Keratinocyte (primary cell): Measurements from ENCODE around the gene CCNI. TPM values are rescaled to one million over a fixed set of nuclear protein-coding genes. Genes with fewer than 3 reads are reported as not detected.

Experiments
- DNase-seq: peaks from one replicate; pipeline ENCODE4 v3.0.0-alpha.2; 2011; ENCODE audit warnings: low read depth, missing footprints, low spot score
- FAIRE-seq: peaks from 2 replicates; lab custom pipeline; 2011; peaks lifted over from hg19 to GRCh38; lab: Jason Lieb, UNC
- H2AFZ ChIP-seq: 2 replicates; pipeline ENCODE4 v1.6.0; 2012; ENCODE audit warnings: low read length, control low read depth, inconsistent platforms; ENCODE audit not compliant: control insufficient read depth
- H3K27ac ChIP-seq: 2 replicates; pipeline ENCODE4 v1.5.1; 2011; ENCODE audit warnings: low read length; ENCODE audit not compliant: control insufficient read depth, insufficient read depth
- H3K27me3 ChIP-seq: 3 replicates; pipeline ENCODE4 v1.6.0; 2011; ENCODE audit warnings: low read length; ENCODE audit not compliant: control insufficient read depth, insufficient read depth; ENCODE audit errors: extremely low read depth
- H3K36me3 ChIP-seq, 2 experiments: 2 replicates in 1 of 2; 3 replicates in 1 of 2; pipeline ENCODE4 v1.5.1; 2011; ENCODE audit warnings: low read length in 2 of 2, mild to moderate bottlenecking in 1 of 2; ENCODE audit not compliant: control insufficient read depth in 2 of 2, insufficient read depth in 2 of 2; ENCODE audit errors: extremely low read depth in 1 of 2
- H3K4me1 ChIP-seq: 3 replicates; pipeline ENCODE4 v1.5.1; 2011; ENCODE audit warnings: low read length; ENCODE audit not compliant: control insufficient read depth, insufficient read depth; ENCODE audit errors: extremely low read depth
- H3K4me2 ChIP-seq: 3 replicates; pipeline ENCODE4 v1.6.0; 2011; ENCODE audit warnings: low read depth, low read length; ENCODE audit not compliant: control insufficient read depth, insufficient read depth; ENCODE audit errors: extremely low read depth
- H3K4me3 ChIP-seq, 3 experiments: fragments of 200-600 bp in 1 of 3; sonication (generic) in 1 of 3; 2 replicates in 2 of 3; 3 replicates in 1 of 3; pipeline ENCODE4 v1.5.1; 2011 to 2016; ENCODE audit warnings: low read length in 3 of 3, mild to moderate bottlenecking in 3 of 3, control low read depth in 2 of 3, inconsistent platforms in 1 of 3, low read depth in 1 of 3, mixed read lengths in 1 of 3, mixed run types in 1 of 3, moderate library complexity in 1 of 3; ENCODE audit not compliant: control insufficient read depth in 2 of 3, insufficient read depth in 2 of 3; ENCODE audit errors: extremely low read depth in 1 of 3
- H3K79me2 ChIP-seq: 2 replicates; pipeline ENCODE4 v1.6.0; 2012; ENCODE audit warnings: low read length; ENCODE audit not compliant: control insufficient read depth, insufficient read depth
- H3K9ac ChIP-seq: 3 replicates; pipeline ENCODE4 v1.6.0; 2011; ENCODE audit warnings: low read length; ENCODE audit not compliant: control insufficient read depth, insufficient read depth; ENCODE audit errors: extremely low read depth
- H3K9me1 ChIP-seq: 3 replicates; pipeline ENCODE4 v1.6.0; 2011; ENCODE audit warnings: low read length; ENCODE audit not compliant: control insufficient read depth, insufficient read depth; ENCODE audit errors: extremely low read depth
- H3K9me3 ChIP-seq: 2 replicates; pipeline ENCODE4 v1.5.1; 2012; ENCODE audit warnings: low read depth, low read length; ENCODE audit not compliant: control insufficient read depth
- H4K20me1 ChIP-seq: 3 replicates; pipeline ENCODE4 v1.6.0; 2011; ENCODE audit warnings: low read length; ENCODE audit not compliant: control insufficient read depth, insufficient read depth; ENCODE audit errors: extremely low read depth
- CTCF ChIP-seq, 3 experiments: IDR thresholded peaks in 1 of 3; conservative IDR thresholded peaks in 1 of 3; optimal IDR thresholded peaks in 1 of 3; 2 replicates in 2 of 3; 3 replicates in 1 of 3; pipeline versions ENCODE3 to v1.5.1; 2011; ENCODE audit warnings: low read length in 3 of 3, mild to moderate bottlenecking in 3 of 3, moderate library complexity in 2 of 3, control low read depth in 1 of 3, inconsistent platforms in 1 of 3; ENCODE audit not compliant: insufficient read depth in 2 of 3; ENCODE audit errors: extremely low read depth in 1 of 3
- EZH2 ChIP-seq: IDR thresholded peaks from one replicate; pipeline ENCODE4 v1.6.1; 2012; ENCODE audit warnings: inconsistent platforms, mild to moderate bottlenecking, low read length, moderate library complexity
- dilution Hi-C: fragments of 300-500 bp; cut with MboI; formaldehyde crosslinking; loops from one replicate; pipeline ENCODE4 v1.7.0; 2020; ENCODE audit warnings: low sequenced_read_pairs; ENCODE audit not compliant: extremely low pct_ligation_motif_present
- polyA plus RNA-seq, 5 experiments: library from polyadenylated mRNA; depleted of rRNA in 3 of 5; stranded (reverse) in 3 of 5; stranded (forward) in 1 of 5; unstranded in 1 of 5; fragments of >200 nt; gene quantifications; 1 replicate in 1 of 5; 2 replicates in 3 of 5; 3 replicates in 1 of 5; pipeline versions ENCODE4 v1.2.1 to v1.2.3, GENCODE V29; 2011 to 2012; ENCODE audit warnings: missing spikeins in 2 of 5, low read depth in 1 of 5, low replicate concordance in 1 of 5

The CCNI gene
- polyA plus RNA-seq, 1 donor (not counting 4 experiments of a cell fraction or from before 2014, with no cell fraction given) = 150 TPM

DNA sequence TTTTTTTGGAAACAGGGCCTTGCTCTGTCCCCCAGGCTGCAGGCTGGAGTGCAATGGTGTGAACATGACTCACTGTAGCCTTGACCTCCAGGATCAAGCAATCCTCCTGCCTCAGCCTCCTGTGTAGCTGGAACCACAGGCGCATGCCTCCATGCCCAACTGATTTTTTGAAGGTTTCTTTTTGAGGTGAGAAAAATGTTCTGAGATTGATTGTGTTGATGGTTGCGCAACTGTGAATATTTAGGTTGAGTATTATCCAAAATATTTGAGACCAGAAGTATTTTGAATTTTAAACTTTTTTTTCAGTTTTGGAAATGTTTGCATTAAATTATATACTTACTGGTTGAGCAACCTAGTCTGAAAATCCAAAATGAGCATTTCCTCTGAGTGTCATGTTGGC lies 2.6 kb upstream of the CCNI start:
- Histone ChIP-seq H3K4me3 (no peak overlapping the region), H3K36me3 (no peaks in the 10 kb centered on the region), H3K9me1 (no peaks in the 10 kb centered on the region), H3K27ac (no peak overlapping the region), H3K4me1 (peaks cover 14% of the 10 kb centered on the region), H4K20me1 (peaks cover 10% of the 10 kb centered on the region), H3K4me2 (no peak overlapping the region), H3K9me3 (no peaks in the 10 kb centered on the region), H2AFZ (no peak overlapping the region), H3K27me3 (no peaks in the 10 kb centered on the region), H3K9ac (no peak overlapping the region), H3K79me2 (peaks cover 35% of the 10 kb centered on the region)
- DNase-seq (no peak), FAIRE-seq (no peak)
- no peak for TF ChIP-seq CTCF (optimal IDR thresholded peaks at IDR 0.05 in 1 of 3, IDR thresholded peaks at IDR 0.05 in 1 of 3, conservative IDR thresholded peaks at IDR 0.05 in 1 of 3; ENCODE audit: extremely low read depth in 1 of 3, insufficient read depth in 2 of 3, low read length in 3 of 3)
- no peak for TF ChIP-seq EZH2
- dilution Hi-C loops = no loop called here

DNA sequence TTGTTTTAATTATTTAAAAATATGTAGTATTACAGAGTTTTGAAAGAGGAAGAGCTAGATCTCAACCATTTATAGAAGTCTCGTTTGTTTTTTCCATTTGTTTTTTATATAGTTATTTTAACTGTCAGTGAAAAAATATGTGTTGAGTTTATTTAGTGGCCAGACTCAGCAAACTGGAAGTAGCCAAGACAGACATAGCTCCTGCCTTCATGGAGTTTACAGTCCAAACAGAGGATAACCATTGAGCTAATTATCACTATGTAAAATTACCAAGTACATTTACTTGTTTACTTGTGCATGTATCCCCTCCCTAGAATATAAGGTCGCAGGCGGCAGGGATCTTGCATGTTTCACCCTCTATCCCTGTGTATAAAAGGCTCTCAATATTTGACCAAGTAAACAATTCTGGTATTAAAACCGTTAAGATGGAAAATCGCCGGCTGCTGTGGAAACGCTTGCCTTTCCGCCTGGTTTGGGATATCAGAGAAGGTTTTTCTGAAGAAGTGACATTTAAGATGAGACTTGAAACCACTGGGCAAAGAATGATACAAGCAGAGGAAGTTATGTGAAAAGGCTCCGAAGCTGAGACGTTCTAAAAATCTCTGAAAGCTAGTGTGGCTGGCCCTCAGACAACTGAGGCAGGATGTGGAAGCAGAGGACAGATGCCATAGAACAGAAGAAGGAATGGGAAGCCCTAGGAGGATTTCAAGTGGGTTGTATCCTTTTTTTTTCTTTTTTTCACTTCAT lies 1.3 kb upstream of the CCNI start:
- Histone ChIP-seq H3K9me1 (no peaks in the 10 kb centered on the region), H3K9ac (peak overlapping the region; percentile 100), H3K27ac (peak overlapping the region; percentile 100), H3K9me3 (no peaks in the 10 kb centered on the region), H3K79me2 (peaks cover 49% of the 10 kb centered on the region), H3K4me1 (peaks cover 23% of the 10 kb centered on the region), H4K20me1 (peaks cover 13% of the 10 kb centered on the region), H3K36me3 (no peaks in the 10 kb centered on the region), H3K4me2 (peak overlapping the region; percentile 85), H3K27me3 (no peaks in the 10 kb centered on the region), H2AFZ (no peak overlapping the region), H3K4me3 (peak overlapping the region; percentile 82 to 96 (median 96))
- FAIRE-seq (no peak), DNase-seq (no peak)
- dilution Hi-C loops = no loop called here
- TF ChIP-seq CTCF (optimal IDR thresholded peaks at IDR 0.05 in 1 of 3, IDR thresholded peaks at IDR 0.05 in 1 of 3, conservative IDR thresholded peaks at IDR 0.05 in 1 of 3; ENCODE audit: extremely low read depth in 1 of 3, insufficient read depth in 2 of 3, low read length in 3 of 3) (no peak), EZH2 (no peak)
